H9 (cell line): ENCODE results near the gene SLC37A4. TPM values are rescaled to one million over a fixed set of nuclear protein-coding genes. Genes with fewer than 3 reads are reported as not detected.

Experiments
- DNase-seq: peaks from one replicate; pipeline ENCODE4 v3.0.0-alpha.2; 2017
- H2AFZ ChIP-seq: one replicate; pipeline ENCODE4 v1.6.1; 2013; ENCODE audit warnings: mild to moderate bottlenecking, low read length, control low read depth, moderate library complexity
- H2AK5ac ChIP-seq: 2 replicates; pipeline ENCODE4 v1.6.1; 2013; ENCODE audit warnings: low read length, control low read depth, mixed read lengths; ENCODE audit not compliant: insufficient read length
- H2BK120ac ChIP-seq: one replicate; pipeline ENCODE4 v1.6.1; 2013; ENCODE audit warnings: low read depth, mild to moderate bottlenecking, low read length, control low read depth, inconsistent platforms; ENCODE audit not compliant: poor library complexity, severe bottlenecking
- H2BK12ac ChIP-seq: 2 replicates; pipeline ENCODE4 v1.6.1; 2013; ENCODE audit warnings: low read length, control low read depth, mixed read lengths, low read depth; ENCODE audit not compliant: insufficient read length
- H2BK15ac ChIP-seq: 2 replicates; pipeline ENCODE4 v1.6.1; 2013; ENCODE audit warnings: low read depth, low read length, control low read depth
- H2BK20ac ChIP-seq: one replicate; pipeline ENCODE4 v1.6.1; 2013; ENCODE audit warnings: low read depth, mild to moderate bottlenecking, low read length, control low read depth, inconsistent platforms; ENCODE audit not compliant: poor library complexity, severe bottlenecking
- H2BK5ac ChIP-seq: 2 replicates; pipeline ENCODE4 v1.6.1; 2013; ENCODE audit warnings: low read length, control low read depth, mixed read lengths; ENCODE audit not compliant: insufficient read length
- H3K14ac ChIP-seq: 2 replicates; pipeline ENCODE4 v1.6.1; 2013; ENCODE audit warnings: low read length, control low read depth; ENCODE audit not compliant: insufficient read depth
- H3K18ac ChIP-seq: 2 replicates; pipeline ENCODE4 v1.6.1; 2013; ENCODE audit warnings: low read depth, mild to moderate bottlenecking, mixed read lengths, low read length, control low read depth; ENCODE audit not compliant: insufficient read length
- H3K23ac ChIP-seq: 2 replicates; pipeline ENCODE4 v1.6.1; 2013; ENCODE audit warnings: low read length, control low read depth, mixed read lengths, low read depth; ENCODE audit not compliant: insufficient read length
- H3K23me2 ChIP-seq: 2 replicates; pipeline ENCODE4 v1.6.1; 2013; ENCODE audit warnings: low read depth, mild to moderate bottlenecking, mixed read lengths, low read length, control low read depth; ENCODE audit not compliant: insufficient read length, poor library complexity, severe bottlenecking
- H3K27ac ChIP-seq: 2 replicates; pipeline ENCODE4 v1.5.1; 2013; ENCODE audit warnings: low read length, control low read depth, mixed read lengths, low read depth; ENCODE audit not compliant: insufficient read length
- H3K27me3 ChIP-seq: 2 replicates; pipeline ENCODE4 v1.6.1; 2013; ENCODE audit warnings: low read length, control low read depth, inconsistent platforms; ENCODE audit not compliant: insufficient read depth
- H3K4ac ChIP-seq: 2 replicates; pipeline ENCODE4 v1.6.1; 2013; ENCODE audit warnings: low read depth, mild to moderate bottlenecking, control low read depth, inconsistent platforms, low read length, moderate library complexity
- H3K4me1 ChIP-seq: 2 replicates; pipeline ENCODE4 v1.6.1; 2013; ENCODE audit warnings: low read length, control low read depth, inconsistent platforms; ENCODE audit not compliant: insufficient read depth
- H3K4me2 ChIP-seq: 2 replicates; pipeline ENCODE4 v1.6.1; 2013; ENCODE audit warnings: low read length, control low read depth, mixed read lengths; ENCODE audit not compliant: insufficient read length, insufficient read depth
- H3K56ac ChIP-seq: 2 replicates; pipeline ENCODE4 v1.6.1; 2013; ENCODE audit warnings: low read depth, mild to moderate bottlenecking, mixed read lengths, low read length, control low read depth; ENCODE audit not compliant: insufficient read length
- H3K79me1 ChIP-seq: 2 replicates; pipeline ENCODE4 v1.6.1; 2013; ENCODE audit warnings: low read depth, mild to moderate bottlenecking, moderate library complexity, low read length, control low read depth, inconsistent platforms; ENCODE audit not compliant: insufficient read depth, poor library complexity, severe bottlenecking
- H3K79me2 ChIP-seq: 2 replicates; pipeline ENCODE4 v1.6.1; 2013; ENCODE audit warnings: low read length, control low read depth, inconsistent platforms; ENCODE audit not compliant: insufficient read depth
- H3K9ac ChIP-seq: 2 replicates; pipeline ENCODE4 v1.6.1; 2013; ENCODE audit warnings: low read length, control low read depth, mixed read lengths; ENCODE audit not compliant: insufficient read length; ENCODE audit errors: extremely low read depth
- H3K9me3 ChIP-seq: one replicate; pipeline ENCODE4 v1.6.1; 2013; ENCODE audit warnings: low read depth, low read length, inconsistent platforms; ENCODE audit not compliant: control insufficient read depth
- H3T11ph ChIP-seq: one replicate; pipeline ENCODE4 v1.6.1; 2013; ENCODE audit warnings: mild to moderate bottlenecking, low read length, control low read depth, inconsistent platforms
- H4K20me1 ChIP-seq: one replicate; pipeline ENCODE4 v1.6.1; 2013; ENCODE audit not compliant: control insufficient read depth, insufficient read length, insufficient read depth
- H4K5ac ChIP-seq: 2 replicates; pipeline ENCODE4 v1.6.1; 2013; ENCODE audit warnings: low read depth, mild to moderate bottlenecking, mixed read lengths, low read length, control low read depth; ENCODE audit not compliant: insufficient read length
- H4K8ac ChIP-seq: replicated peaks from 2 replicates; pipeline ENCODE4 v1.6.1; 2013; ENCODE audit warnings: low read length, control low read depth, mixed read lengths, low read depth; ENCODE audit not compliant: insufficient read length
- H4K91ac ChIP-seq: 2 replicates; pipeline ENCODE4 v1.6.1; 2013; ENCODE audit warnings: low read depth, mild to moderate bottlenecking, moderate library complexity, mixed read lengths, low read length, control low read depth; ENCODE audit not compliant: insufficient read length
- H3K27ac Mint-ChIP-seq, 3 experiments: 2 replicates in 2 of 3; 3 replicates in 1 of 3; pipeline ENCODE4 v1.8.0; 2020 to 2021; ENCODE audit warnings: mixed read lengths in 3 of 3, mild to moderate bottlenecking in 1 of 3, moderate library complexity in 1 of 3
- H3K27me3 Mint-ChIP-seq: 2 replicates; pipeline ENCODE4 v1.8.0; 2021; ENCODE audit warnings: low read depth, mild to moderate bottlenecking, moderate library complexity, mixed read lengths
- H3K36me3 Mint-ChIP-seq, 3 experiments: 2 replicates in 2 of 3; 3 replicates in 1 of 3; pipeline ENCODE4 v1.8.0; 2020 to 2021; ENCODE audit warnings: low read depth in 3 of 3, mixed read lengths in 3 of 3; ENCODE audit not compliant: insufficient read depth in 1 of 3
- H3K4me1 Mint-ChIP-seq, 2 experiments: 2 replicates each; pipeline ENCODE4 v1.8.0; 2020; ENCODE audit warnings: mixed read lengths in 2 of 2
- H3K4me3 Mint-ChIP-seq, 2 experiments: 2 replicates in 1 of 2; 3 replicates in 1 of 2; pipeline ENCODE4 v1.8.0; 2020 to 2021; ENCODE audit warnings: mild to moderate bottlenecking in 2 of 2, mixed read lengths in 2 of 2, moderate library complexity in 1 of 2
- H3K9me3 Mint-ChIP-seq, 2 experiments: 2 replicates in 1 of 2; 3 replicates in 1 of 2; pipeline ENCODE4 v1.8.0; 2020; ENCODE audit warnings: mild to moderate bottlenecking in 2 of 2, mixed read lengths in 2 of 2, moderate library complexity in 1 of 2
- CTCF ChIP-seq: fragments of 200-600 bp; sonication (generic); conservative IDR thresholded peaks from 3 replicates; pipeline ENCODE4 v1.8.0; 2021; ENCODE audit warnings: antibody characterized with exemption, mild to moderate bottlenecking
- WGBS: extraction: QIAGEN DNeasy Blood & Tissue Kit; methylation state at CpG from one replicate; pipeline ENCODE4 v1.1.7; 2013; ENCODE audit warnings: missing lambda C conversion rate, low lambda C conversion rate, mixed read lengths; ENCODE audit not compliant: insufficient read length; ENCODE audit errors: extremely low coverage; 5-methylcytosine and 5-hydroxymethylcytosine counted together
- total RNA-seq: library from RNA; stranded (reverse); gene quantifications from 2 replicates; pipeline ENCODE4 v1.2.1, GENCODE V29; 2021

Gene SLC37A4
- total RNA-seq, 1 experiment from 2014 or later, result 41.0 TPM

GRCh38 chr11:119038884-119039283, 8.2 kb upstream of the SLC37A4 start:
- no peak overlapping the region for H3K14ac ChIP-seq
- no peak overlapping the region for H3K23ac ChIP-seq

More at GRCh38 chr11:119038884-119039283, 8.2 kb upstream of the SLC37A4 start:
- H3T11ph ChIP-seq, result no peak overlapping the region
- peak overlapping the region in 1 of 3 experiments; percentile 50; a peak in 3 of 7 replicates for H3K27ac Mint-ChIP-seq
- no peak overlapping the region for H4K91ac ChIP-seq
- peak overlapping the region; percentile 16 for H2AFZ ChIP-seq
- H4K20me1 ChIP-seq, result no peaks in the 10 kb centered on the region
- no peaks in the 10 kb centered on the region for H3K23me2 ChIP-seq
- H2AK5ac ChIP-seq, result no peak overlapping the region
- no peak overlapping the region for H3K27ac ChIP-seq
- H2BK20ac ChIP-seq, result no peak overlapping the region
- no peaks in the 10 kb centered on the region for H3K4me1 ChIP-seq
- H3K9ac ChIP-seq, result no peak overlapping the region
- H3K9me3 ChIP-seq, result no peaks in the 10 kb centered on the region
- no peak for TF ChIP-seq CTCF
- H2BK12ac ChIP-seq, result no peak overlapping the region
- no peak overlapping the region for H3K56ac ChIP-seq
- no peak overlapping the region for H3K4me3 Mint-ChIP-seq
- H3K36me3 Mint-ChIP-seq, result no peaks in the 10 kb centered on the region
- no peak overlapping the region for H2BK15ac ChIP-seq
- no peak overlapping the region for H2BK5ac ChIP-seq
- no peaks in the 10 kb centered on the region for H3K79me2 ChIP-seq
- H3K27me3 ChIP-seq, result no peaks in the 10 kb centered on the region
- H3K27me3 Mint-ChIP-seq, result no peaks in the 10 kb centered on the region
- no peak overlapping the region for H2BK120ac ChIP-seq
- no peak overlapping the region for H3K4me2 ChIP-seq
- no peak overlapping the region for H3K18ac ChIP-seq
- no peak overlapping the region for H4K5ac ChIP-seq
- H3K79me1 ChIP-seq, result no peaks in the 10 kb centered on the region
- H3K4ac ChIP-seq, result no peak overlapping the region
- DNase-seq, result no peak
- H3K9me3 Mint-ChIP-seq, result no peaks in the 10 kb centered on the region
- peaks cover 13 to 14% of the 10 kb centered on the region in 2 experiments for H3K4me1 Mint-ChIP-seq
- no CpG with 5 or more reads among the region's 5 CpGs for WGBS
- no peak overlapping the region for H4K8ac ChIP-seq
